GM21528 (cell line): ENCODE data around the gene PCSK2.

Experiments
- ATAC-seq: cut with Tn5 transposase; IDR thresholded peaks from one replicate; pipeline ENCODE4 v1.9.1; 2021; ENCODE audit warnings: mild to moderate bottlenecking, moderate library complexity; ENCODE audit not compliant: unreplicated experiment, low FRiP score

PCSK2 gene

GRCh38 chr20:17500826-17501225 is 274.0 kb downstream of the PCSK2 start:
- no peak for ATAC-seq

DNA sequence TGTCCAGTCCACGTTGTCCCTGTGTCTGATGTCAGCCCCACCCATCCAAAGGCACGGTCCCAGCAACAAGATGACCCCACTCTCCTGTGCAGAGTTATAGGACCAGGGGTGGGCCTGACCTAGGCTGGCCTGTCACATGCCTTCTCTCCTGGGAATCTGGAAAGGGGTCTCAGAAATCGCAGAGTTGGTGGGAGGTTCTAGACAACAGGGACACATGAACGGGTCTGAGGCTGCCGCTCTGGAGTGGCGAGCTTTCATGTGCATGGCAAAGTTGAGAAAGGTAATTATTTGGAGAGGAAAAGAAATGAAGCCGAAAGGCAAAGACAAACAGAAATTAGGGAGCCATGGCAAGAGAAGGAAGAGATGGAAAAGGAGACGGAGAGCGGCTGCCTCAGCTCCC is 274.9 kb downstream of the PCSK2 start:
- ATAC-seq: no peak

GRCh38 chr20:17502105-17502504 is 275.3 kb downstream of the PCSK2 start:
- ATAC-seq: no peak

- no peak for ATAC-seq
Observed at GRCh38 chr20:17503301-17504065, 276.6 kb downstream of the PCSK2 start.

DNA sequence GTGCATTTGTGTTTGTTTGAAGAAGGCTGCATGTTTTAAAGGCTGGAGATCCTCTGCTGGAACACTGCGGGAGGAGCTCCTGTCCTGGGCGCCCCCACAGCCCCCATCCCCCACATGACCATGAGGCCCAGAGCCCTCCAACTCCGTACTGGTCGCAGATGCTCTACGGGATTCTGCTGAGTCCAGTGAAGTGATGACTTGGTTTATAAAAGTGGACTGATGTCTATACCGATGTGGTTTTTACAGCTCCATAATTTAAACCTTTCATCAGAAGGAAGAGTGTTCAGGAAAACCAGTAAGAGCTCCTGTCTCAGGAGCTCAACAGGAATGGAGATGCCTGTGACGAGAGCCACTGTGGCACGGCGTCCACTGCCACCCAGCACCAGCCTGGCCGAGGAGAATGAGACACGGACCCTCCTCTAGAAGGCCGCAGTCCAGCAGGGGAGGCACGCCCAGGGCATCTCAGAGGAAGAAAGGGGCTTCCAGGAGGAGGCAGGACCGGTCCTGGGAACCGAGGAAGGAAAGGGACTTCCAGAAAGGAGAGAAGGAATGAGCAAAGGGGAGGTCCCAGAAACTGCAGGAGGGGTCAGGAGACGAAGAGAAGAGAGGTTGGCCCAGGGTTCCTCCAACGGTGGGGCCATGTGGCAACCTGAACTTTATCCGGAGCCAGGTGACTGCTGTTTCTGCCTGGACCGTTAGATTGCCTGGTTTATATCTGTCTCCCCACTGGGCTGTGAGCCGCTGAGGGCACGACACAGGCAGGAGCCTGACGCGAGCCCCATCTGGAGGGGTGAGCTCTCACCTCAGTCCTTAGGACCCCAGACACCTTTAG is 277.4 kb downstream of the PCSK2 start:
- peak; percentile 11 for ATAC-seq

DNA sequence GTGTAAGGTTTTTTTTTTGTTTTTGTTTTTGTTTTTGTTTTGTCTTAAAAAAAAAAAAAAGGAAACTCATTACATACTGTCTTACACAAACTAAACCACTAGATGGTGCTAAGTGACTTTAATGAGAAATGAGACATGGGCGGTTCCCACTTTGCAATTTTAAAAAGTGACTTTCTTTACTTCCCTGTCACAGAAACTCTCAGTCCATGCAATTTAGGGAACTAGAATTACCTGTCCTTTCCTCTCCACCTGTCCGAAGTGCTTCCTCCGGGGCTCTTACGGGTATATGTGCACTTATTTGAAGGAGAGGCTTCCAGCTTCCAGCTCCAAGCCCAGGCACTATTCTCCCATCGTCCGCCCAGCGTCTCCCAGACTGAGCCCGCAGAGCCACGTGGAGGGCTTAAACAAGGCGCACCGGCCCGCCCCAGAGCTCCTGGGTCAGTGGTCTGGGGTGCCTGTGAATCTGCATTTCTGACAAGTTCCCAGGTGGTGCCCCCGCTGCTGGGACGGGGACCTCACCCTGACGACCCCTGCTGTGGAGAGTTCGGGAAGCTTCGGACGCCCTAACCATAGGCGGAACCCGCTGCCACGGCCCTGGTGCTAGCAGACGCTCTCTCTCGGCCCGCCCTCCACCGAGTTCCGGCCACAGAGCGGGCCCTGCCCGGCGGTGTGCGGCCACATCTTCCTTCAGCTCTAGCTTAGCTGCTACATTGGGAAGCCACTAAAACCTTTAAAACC is 278.2 kb downstream of the PCSK2 start:
- ATAC-seq: peak; percentile 72

GRCh38 chr20:17505636-17506517 is 279.0 kb downstream of the PCSK2 start:
- no peak for ATAC-seq

- ATAC-seq: no peak
Observed at GRCh38 chr20:17507032-17507431, 280.2 kb downstream of the PCSK2 start.

DNA sequence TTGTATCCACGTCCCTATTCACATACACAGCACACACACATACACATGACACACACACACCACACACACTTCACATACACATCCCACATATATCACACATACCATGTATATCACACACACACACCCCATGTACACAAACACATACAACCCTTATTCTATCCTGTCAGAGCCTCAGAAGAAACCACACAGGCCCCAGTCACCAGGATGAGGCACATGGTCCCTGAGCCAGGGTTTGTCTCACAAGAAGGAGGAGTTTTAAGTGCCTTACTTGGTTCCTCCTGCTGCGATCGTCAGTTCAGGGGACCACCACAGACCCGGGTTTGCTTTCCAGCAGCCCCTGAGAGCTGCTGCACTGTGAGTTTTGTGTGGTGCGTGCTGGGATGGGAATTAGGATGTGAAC is 280.7 kb downstream of the PCSK2 start:
- ATAC-seq: no peak

DNA sequence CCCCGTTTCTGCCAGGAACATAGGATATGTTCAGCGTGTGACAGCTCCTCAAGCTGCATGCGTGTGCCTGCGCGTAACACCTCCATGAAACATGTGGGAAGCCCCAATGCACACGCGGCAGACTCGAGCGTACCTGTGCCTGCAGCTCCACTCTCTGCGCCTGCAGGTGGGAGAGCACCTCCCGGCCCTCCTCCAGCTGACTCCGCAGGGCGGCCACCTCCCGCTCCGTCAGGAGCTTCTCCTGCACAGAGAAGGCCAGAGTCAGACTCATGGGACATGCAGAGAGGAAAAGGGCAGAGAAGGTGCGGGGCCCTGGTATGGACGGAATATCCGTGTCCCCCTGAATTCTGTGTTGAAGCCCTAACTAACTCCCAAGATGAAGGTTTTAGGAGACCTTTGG is 281.9 kb downstream of the PCSK2 start:
- ATAC-seq: no peak

DNA sequence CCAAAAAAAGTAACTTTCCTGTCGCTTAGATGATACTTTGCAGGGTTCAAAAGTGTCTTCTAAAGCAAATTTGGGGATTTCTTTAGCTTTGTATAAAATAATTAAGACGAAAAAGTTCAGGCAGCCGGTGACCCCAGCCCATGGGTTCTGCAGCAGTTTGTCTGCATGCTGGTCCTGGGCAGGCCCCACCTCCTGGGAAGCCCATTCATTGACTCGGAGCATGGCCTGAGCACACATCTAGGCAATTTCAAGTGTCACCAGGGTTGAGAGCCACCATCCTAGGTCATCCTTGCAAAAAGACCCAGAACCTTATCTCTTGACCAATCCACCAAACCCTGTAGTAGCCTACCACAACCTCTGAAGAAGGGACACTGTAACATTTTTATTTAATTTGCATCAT is 283.7 kb downstream of the PCSK2 start:
- no peak for ATAC-seq

DNA sequence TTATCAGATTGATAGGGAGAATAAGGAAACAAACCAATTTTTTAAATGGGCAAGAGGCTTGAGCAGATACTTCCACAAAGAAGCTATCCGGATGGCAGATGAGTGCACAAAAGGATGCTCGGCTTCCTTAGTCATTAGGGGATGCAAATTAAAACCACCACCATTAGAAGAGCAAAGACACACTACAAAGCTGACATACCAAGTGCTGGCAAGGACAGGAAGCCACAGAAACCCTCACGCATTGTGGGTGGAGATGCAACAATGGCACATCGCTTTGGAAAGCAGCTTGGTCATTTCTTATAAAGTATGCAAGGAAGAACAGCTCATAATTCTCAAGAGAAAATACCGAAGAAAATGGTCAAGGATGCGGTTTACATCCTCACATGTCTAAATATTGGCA is 284.6 kb downstream of the PCSK2 start:
- ATAC-seq: no peak

GRCh38 chr20:17513939-17514338 is 287.1 kb downstream of the PCSK2 start:
- no peak for ATAC-seq

- no peak for ATAC-seq
Observed at GRCh38 chr20:17515053-17515452, 288.2 kb downstream of the PCSK2 start.

GRCh38 chr20:17518339-17519052 is 291.7 kb downstream of the PCSK2 start:
- ATAC-seq: no peak

DNA sequence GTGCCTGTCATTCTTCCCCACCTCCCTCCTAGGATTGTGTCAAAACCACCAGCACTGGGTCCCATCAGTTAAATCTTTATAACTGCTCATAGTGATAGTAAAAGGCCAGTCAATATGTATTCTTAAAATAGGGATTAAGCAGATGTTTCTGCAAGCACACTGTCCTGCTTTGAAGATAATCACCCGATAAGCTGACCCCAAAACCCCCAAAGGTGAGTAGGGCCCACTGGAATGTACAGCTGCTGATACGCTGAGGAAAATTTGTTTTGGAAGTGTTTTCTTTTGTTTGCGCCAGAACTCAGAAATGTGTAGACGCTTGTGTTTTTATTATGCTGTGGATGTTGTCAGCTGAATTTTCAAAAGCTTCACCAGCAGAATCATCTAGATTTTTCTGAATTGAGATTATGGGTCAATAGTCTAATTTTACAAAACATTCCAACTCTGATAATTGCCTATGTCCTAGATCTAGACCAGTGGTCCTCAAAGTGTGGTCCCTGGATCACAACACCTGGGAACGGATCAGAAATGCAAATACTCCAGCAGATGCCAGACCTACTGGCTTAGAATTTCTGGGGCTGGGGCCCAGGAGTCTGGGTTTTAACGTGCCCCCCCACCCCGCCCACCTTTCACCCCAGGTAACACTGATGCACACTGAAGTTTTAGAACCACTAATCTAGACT is 292.9 kb downstream of the PCSK2 start:
- no peak for ATAC-seq

- ATAC-seq: no peak
Observed at GRCh38 chr20:17520583-17520982, 293.7 kb downstream of the PCSK2 start.

- ATAC-seq: no peak
Observed at GRCh38 chr20:17522528-17522927, 295.7 kb downstream of the PCSK2 start.

GRCh38 chr20:17523326-17523725 is 296.5 kb downstream of the PCSK2 start:
- no peak for ATAC-seq
